ENCODE data around the gene PTPDC1.

DNA sequence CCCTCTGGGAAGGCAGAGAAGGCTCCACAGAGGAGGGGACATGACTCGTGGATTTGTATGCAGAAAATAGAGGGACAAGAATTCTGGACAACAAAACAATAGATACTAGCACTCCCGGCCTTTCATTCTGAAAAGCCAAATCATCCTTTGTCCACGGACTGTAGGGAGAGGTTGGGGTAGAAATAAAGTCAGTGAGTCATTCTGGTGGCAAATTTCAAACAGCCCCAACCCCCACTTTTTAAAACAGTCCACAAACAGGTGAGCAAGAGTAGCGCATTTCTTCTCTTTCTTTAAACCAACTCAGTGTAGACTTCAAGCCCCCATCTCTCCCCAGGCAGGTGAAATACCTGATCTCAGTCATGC lies 56.1 kb downstream of the PTPDC1 start:
- TF ChIP-seq, protein P1, sequence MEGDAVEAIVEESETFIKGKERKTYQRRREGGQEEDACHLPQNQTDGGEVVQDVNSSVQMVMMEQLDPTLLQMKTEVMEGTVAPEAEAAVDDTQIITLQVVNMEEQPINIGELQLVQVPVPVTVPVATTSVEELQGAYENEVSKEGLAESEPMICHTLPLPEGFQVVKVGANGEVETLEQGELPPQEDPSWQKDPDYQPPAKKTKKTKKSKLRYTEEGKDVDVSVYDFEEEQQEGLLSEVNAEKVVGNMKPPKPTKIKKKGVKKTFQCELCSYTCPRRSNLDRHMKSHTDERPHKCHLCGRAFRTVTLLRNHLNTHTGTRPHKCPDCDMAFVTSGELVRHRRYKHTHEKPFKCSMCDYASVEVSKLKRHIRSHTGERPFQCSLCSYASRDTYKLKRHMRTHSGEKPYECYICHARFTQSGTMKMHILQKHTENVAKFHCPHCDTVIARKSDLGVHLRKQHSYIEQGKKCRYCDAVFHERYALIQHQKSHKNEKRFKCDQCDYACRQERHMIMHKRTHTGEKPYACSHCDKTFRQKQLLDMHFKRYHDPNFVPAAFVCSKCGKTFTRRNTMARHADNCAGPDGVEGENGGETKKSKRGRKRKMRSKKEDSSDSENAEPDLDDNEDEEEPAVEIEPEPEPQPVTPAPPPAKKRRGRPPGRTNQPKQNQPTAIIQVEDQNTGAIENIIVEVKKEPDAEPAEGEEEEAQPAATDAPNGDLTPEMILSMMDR (IDR thresholded peaks at IDR 0.05), result no peak
- TF ChIP-seq EP300 (IDR thresholded peaks at IDR 0.05), result no peak
